ENCODE data around the gene MOSPD3.

MOSPD3 gene

GRCh38 chr7:100641463-100641859 is 29.1 kb downstream of the MOSPD3 start, which contains the start of gene TFR2:
Gene TFR2, minus strand, starts transcription at chr7:100641552. Its CDS starts 43 bp downstream, at chr7:100641509.
- no peaks in the 10 kb centered on the region for H3K79me2 ChIP-seq (ENCODE audit: insufficient read depth, low read length)
- no peaks in the 10 kb centered on the region for H4K20me1 ChIP-seq (ENCODE audit: low read depth, low read length)

DNA sequence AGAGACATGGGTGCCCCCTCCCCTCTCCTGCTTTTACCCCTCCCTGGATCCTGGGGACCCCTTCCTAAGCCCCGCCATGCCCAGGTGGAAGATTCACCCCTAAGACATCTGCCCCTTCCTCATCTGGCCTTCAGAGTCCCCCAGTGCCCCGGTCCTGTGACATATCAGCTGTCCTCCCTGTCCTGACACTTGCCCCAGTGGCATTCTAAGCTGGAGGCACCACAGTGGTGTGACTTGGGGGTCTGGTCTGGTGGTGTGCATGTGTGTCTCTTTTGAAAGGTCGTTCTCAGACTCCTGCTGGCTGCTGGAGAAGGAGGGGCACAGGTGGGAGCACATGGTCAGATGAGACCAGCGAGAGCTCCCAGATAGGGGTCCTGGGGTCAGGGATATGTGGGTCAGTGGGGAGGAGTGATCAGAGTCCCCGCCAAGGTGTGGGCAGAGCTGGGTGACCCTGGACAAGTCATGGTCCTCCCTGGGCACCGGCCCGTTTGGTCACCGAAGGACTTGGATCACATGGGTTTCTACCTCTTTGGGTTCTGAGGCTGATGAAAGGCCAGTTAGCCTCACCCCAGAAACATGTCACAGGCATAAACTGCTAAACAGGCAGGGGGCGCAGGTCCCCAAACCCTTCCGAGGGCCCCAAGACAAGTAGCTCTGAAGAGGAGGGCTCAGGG is 29.7 kb downstream of the MOSPD3 start:
- H3K9ac ChIP-seq (ENCODE audit: low read length): no peak overlapping the region
- no peak overlapping the region for H3K27ac ChIP-seq (ENCODE audit: low read depth, low read length)
- H3K9me2 ChIP-seq (replicated peaks; ENCODE audit: insufficient read depth, low read length): no peaks in the 10 kb centered on the region
- no peaks in the 10 kb centered on the region for H3F3A ChIP-seq (ENCODE audit: insufficient read depth)
- H3K27me3 ChIP-seq (ENCODE audit: low read length): no peaks in the 10 kb centered on the region
- TF ChIP-seq EZH2phosphoT487 (conservative IDR thresholded peaks at IDR 0.05; ENCODE audit: low read length) (no peak), CTCF (IDR thresholded peaks at IDR 0.05; ENCODE audit: insufficient read depth, low read length, poor library complexity, severe bottlenecking) (peak; percentile 32)
- peak overlapping the region; percentile 28 for H3K4me2 ChIP-seq (ENCODE audit: low read depth, low read length, poor library complexity, severe bottlenecking)
- H2AFZ ChIP-seq (ENCODE audit: low read depth, low read length, severe bottlenecking): no peak overlapping the region
- no peaks in the 10 kb centered on the region for H4K20me1 ChIP-seq (ENCODE audit: low read depth, low read length)
- no peaks in the 10 kb centered on the region for H3K79me2 ChIP-seq (ENCODE audit: insufficient read depth, low read length)
- H3K9me3 ChIP-seq (ENCODE audit: insufficient read depth, low read length): no peaks in the 10 kb centered on the region
- H3K36me3 ChIP-seq (ENCODE audit: low read length): no peaks in the 10 kb centered on the region
- H3K4me3 ChIP-seq (ENCODE audit: insufficient read depth, low read length, poor library complexity, severe bottlenecking): no peak overlapping the region

More at GRCh38 chr7:100641463-100641859, 29.1 kb downstream of the MOSPD3 start, which contains the start of gene TFR2:
- Histone ChIP-seq H3K9me2 (replicated peaks; ENCODE audit: insufficient read depth, low read length) (no peaks in the 10 kb centered on the region), H3K27me3 (ENCODE audit: low read length) (no peaks in the 10 kb centered on the region), H3K4me2 (ENCODE audit: low read depth, low read length, poor library complexity, severe bottlenecking) (peak within 1 kb of the TSS; percentile 28), H3K4me3 (ENCODE audit: insufficient read depth, low read length, poor library complexity, severe bottlenecking) (no peak within 1 kb of the TSS), H3K9me3 (ENCODE audit: insufficient read depth, low read length) (no peaks in the 10 kb centered on the region), H3K36me3 (ENCODE audit: low read length) (no peaks in the 10 kb centered on the region), H3F3A (ENCODE audit: insufficient read depth) (no peaks in the 10 kb centered on the region), H3K27ac (ENCODE audit: low read depth, low read length) (no peak within 1 kb of the TSS), H2AFZ (ENCODE audit: low read depth, low read length, severe bottlenecking) (no peak within 1 kb of the TSS), H3K9ac (ENCODE audit: low read length) (no peak within 1 kb of the TSS)
- no peak for TF ChIP-seq EZH2phosphoT487 (conservative IDR thresholded peaks at IDR 0.05; ENCODE audit: low read length)
- no peak for TF ChIP-seq CTCF (IDR thresholded peaks at IDR 0.05; ENCODE audit: insufficient read depth, low read length, poor library complexity, severe bottlenecking)

DNA sequence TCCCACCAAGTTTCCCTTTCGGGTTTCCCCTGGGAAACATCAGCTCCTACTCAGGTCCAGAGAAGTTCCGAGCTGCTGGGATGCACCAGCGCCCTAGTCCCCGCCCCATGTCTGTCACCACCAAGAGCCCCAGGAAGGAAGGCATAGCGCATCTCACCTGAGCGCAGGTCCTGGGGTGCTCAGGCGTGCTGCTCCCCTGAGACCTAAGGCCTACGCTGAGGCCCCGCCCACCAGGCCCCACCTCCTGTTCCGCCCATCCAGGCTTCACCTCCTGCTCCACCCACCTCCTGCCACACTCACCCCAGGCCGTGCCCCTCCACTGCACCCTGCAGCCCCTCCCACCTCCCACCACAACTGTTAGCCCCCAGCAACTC is 30.2 kb downstream of the MOSPD3 start:
- Histone ChIP-seq H3K9me2 (replicated peaks; ENCODE audit: insufficient read depth, low read length) (no peaks in the 10 kb centered on the region), H3F3A (ENCODE audit: insufficient read depth) (no peaks in the 10 kb centered on the region), H3K9me3 (ENCODE audit: insufficient read depth, low read length) (no peaks in the 10 kb centered on the region), H2AFZ (ENCODE audit: low read depth, low read length, severe bottlenecking) (no peak overlapping the region), H3K27me3 (ENCODE audit: low read length) (no peaks in the 10 kb centered on the region), H3K36me3 (ENCODE audit: low read length) (no peaks in the 10 kb centered on the region), H4K20me1 (ENCODE audit: low read depth, low read length) (no peaks in the 10 kb centered on the region), H3K9ac (ENCODE audit: low read length) (no peak overlapping the region), H3K4me3 (ENCODE audit: insufficient read depth, low read length, poor library complexity, severe bottlenecking) (no peak overlapping the region), H3K27ac (ENCODE audit: low read depth, low read length) (no peak overlapping the region), H3K79me2 (ENCODE audit: insufficient read depth, low read length) (no peaks in the 10 kb centered on the region), H3K4me2 (ENCODE audit: low read depth, low read length, poor library complexity, severe bottlenecking) (peak overlapping the region; percentile 28)
- TF ChIP-seq CTCF (IDR thresholded peaks at IDR 0.05; ENCODE audit: insufficient read depth, low read length, poor library complexity, severe bottlenecking): no peak
- no peak for TF ChIP-seq EZH2phosphoT487 (conservative IDR thresholded peaks at IDR 0.05; ENCODE audit: low read length)
